H9 (cell line): ENCODE measurements around the gene LAIR1. TPM values are rescaled to one million over a fixed set of nuclear protein-coding genes. Genes with fewer than 3 reads are reported as not detected.

Experiments
- DNase-seq: peaks from one replicate; pipeline ENCODE4 v3.0.0-alpha.2; 2017
- H2AFZ ChIP-seq: one replicate; pipeline ENCODE4 v1.6.1; 2013; ENCODE audit warnings: mild to moderate bottlenecking, low read length, control low read depth, moderate library complexity
- H2AK5ac ChIP-seq: 2 replicates; pipeline ENCODE4 v1.6.1; 2013; ENCODE audit warnings: low read length, control low read depth, mixed read lengths; ENCODE audit not compliant: insufficient read length
- H2BK120ac ChIP-seq: one replicate; pipeline ENCODE4 v1.6.1; 2013; ENCODE audit warnings: low read depth, mild to moderate bottlenecking, low read length, control low read depth, inconsistent platforms; ENCODE audit not compliant: poor library complexity, severe bottlenecking
- H2BK12ac ChIP-seq: 2 replicates; pipeline ENCODE4 v1.6.1; 2013; ENCODE audit warnings: low read length, control low read depth, mixed read lengths, low read depth; ENCODE audit not compliant: insufficient read length
- H2BK15ac ChIP-seq: 2 replicates; pipeline ENCODE4 v1.6.1; 2013; ENCODE audit warnings: low read depth, low read length, control low read depth
- H2BK20ac ChIP-seq: one replicate; pipeline ENCODE4 v1.6.1; 2013; ENCODE audit warnings: low read depth, mild to moderate bottlenecking, low read length, control low read depth, inconsistent platforms; ENCODE audit not compliant: poor library complexity, severe bottlenecking
- H2BK5ac ChIP-seq: 2 replicates; pipeline ENCODE4 v1.6.1; 2013; ENCODE audit warnings: low read length, control low read depth, mixed read lengths; ENCODE audit not compliant: insufficient read length
- H3K14ac ChIP-seq: 2 replicates; pipeline ENCODE4 v1.6.1; 2013; ENCODE audit warnings: low read length, control low read depth; ENCODE audit not compliant: insufficient read depth
- H3K18ac ChIP-seq: 2 replicates; pipeline ENCODE4 v1.6.1; 2013; ENCODE audit warnings: low read depth, mild to moderate bottlenecking, mixed read lengths, low read length, control low read depth; ENCODE audit not compliant: insufficient read length
- H3K23ac ChIP-seq: 2 replicates; pipeline ENCODE4 v1.6.1; 2013; ENCODE audit warnings: low read length, control low read depth, mixed read lengths, low read depth; ENCODE audit not compliant: insufficient read length
- H3K23me2 ChIP-seq: 2 replicates; pipeline ENCODE4 v1.6.1; 2013; ENCODE audit warnings: low read depth, mild to moderate bottlenecking, mixed read lengths, low read length, control low read depth; ENCODE audit not compliant: insufficient read length, poor library complexity, severe bottlenecking
- H3K27ac ChIP-seq: 2 replicates; pipeline ENCODE4 v1.5.1; 2013; ENCODE audit warnings: low read length, control low read depth, mixed read lengths, low read depth; ENCODE audit not compliant: insufficient read length
- H3K27me3 ChIP-seq: 2 replicates; pipeline ENCODE4 v1.6.1; 2013; ENCODE audit warnings: low read length, control low read depth, inconsistent platforms; ENCODE audit not compliant: insufficient read depth
- H3K4ac ChIP-seq: 2 replicates; pipeline ENCODE4 v1.6.1; 2013; ENCODE audit warnings: low read depth, mild to moderate bottlenecking, control low read depth, inconsistent platforms, low read length, moderate library complexity
- H3K4me1 ChIP-seq: 2 replicates; pipeline ENCODE4 v1.6.1; 2013; ENCODE audit warnings: low read length, control low read depth, inconsistent platforms; ENCODE audit not compliant: insufficient read depth
- H3K4me2 ChIP-seq: 2 replicates; pipeline ENCODE4 v1.6.1; 2013; ENCODE audit warnings: low read length, control low read depth, mixed read lengths; ENCODE audit not compliant: insufficient read length, insufficient read depth
- H3K56ac ChIP-seq: 2 replicates; pipeline ENCODE4 v1.6.1; 2013; ENCODE audit warnings: low read depth, mild to moderate bottlenecking, mixed read lengths, low read length, control low read depth; ENCODE audit not compliant: insufficient read length
- H3K79me1 ChIP-seq: 2 replicates; pipeline ENCODE4 v1.6.1; 2013; ENCODE audit warnings: low read depth, mild to moderate bottlenecking, moderate library complexity, low read length, control low read depth, inconsistent platforms; ENCODE audit not compliant: insufficient read depth, poor library complexity, severe bottlenecking
- H3K79me2 ChIP-seq: 2 replicates; pipeline ENCODE4 v1.6.1; 2013; ENCODE audit warnings: low read length, control low read depth, inconsistent platforms; ENCODE audit not compliant: insufficient read depth
- H3K9ac ChIP-seq: 2 replicates; pipeline ENCODE4 v1.6.1; 2013; ENCODE audit warnings: low read length, control low read depth, mixed read lengths; ENCODE audit not compliant: insufficient read length; ENCODE audit errors: extremely low read depth
- H3K9me3 ChIP-seq: one replicate; pipeline ENCODE4 v1.6.1; 2013; ENCODE audit warnings: low read depth, low read length, inconsistent platforms; ENCODE audit not compliant: control insufficient read depth
- H3T11ph ChIP-seq: one replicate; pipeline ENCODE4 v1.6.1; 2013; ENCODE audit warnings: mild to moderate bottlenecking, low read length, control low read depth, inconsistent platforms
- H4K20me1 ChIP-seq: one replicate; pipeline ENCODE4 v1.6.1; 2013; ENCODE audit not compliant: control insufficient read depth, insufficient read length, insufficient read depth
- H4K5ac ChIP-seq: 2 replicates; pipeline ENCODE4 v1.6.1; 2013; ENCODE audit warnings: low read depth, mild to moderate bottlenecking, mixed read lengths, low read length, control low read depth; ENCODE audit not compliant: insufficient read length
- H4K8ac ChIP-seq: replicated peaks from 2 replicates; pipeline ENCODE4 v1.6.1; 2013; ENCODE audit warnings: low read length, control low read depth, mixed read lengths, low read depth; ENCODE audit not compliant: insufficient read length
- H4K91ac ChIP-seq: 2 replicates; pipeline ENCODE4 v1.6.1; 2013; ENCODE audit warnings: low read depth, mild to moderate bottlenecking, moderate library complexity, mixed read lengths, low read length, control low read depth; ENCODE audit not compliant: insufficient read length
- H3K27ac Mint-ChIP-seq, 3 experiments: 2 replicates in 2 of 3; 3 replicates in 1 of 3; pipeline ENCODE4 v1.8.0; 2020 to 2021; ENCODE audit warnings: mixed read lengths in 3 of 3, mild to moderate bottlenecking in 1 of 3, moderate library complexity in 1 of 3
- H3K27me3 Mint-ChIP-seq: 2 replicates; pipeline ENCODE4 v1.8.0; 2021; ENCODE audit warnings: low read depth, mild to moderate bottlenecking, moderate library complexity, mixed read lengths
- H3K36me3 Mint-ChIP-seq, 3 experiments: 2 replicates in 2 of 3; 3 replicates in 1 of 3; pipeline ENCODE4 v1.8.0; 2020 to 2021; ENCODE audit warnings: low read depth in 3 of 3, mixed read lengths in 3 of 3; ENCODE audit not compliant: insufficient read depth in 1 of 3
- H3K4me1 Mint-ChIP-seq, 2 experiments: 2 replicates each; pipeline ENCODE4 v1.8.0; 2020; ENCODE audit warnings: mixed read lengths in 2 of 2
- H3K4me3 Mint-ChIP-seq, 2 experiments: 2 replicates in 1 of 2; 3 replicates in 1 of 2; pipeline ENCODE4 v1.8.0; 2020 to 2021; ENCODE audit warnings: mild to moderate bottlenecking in 2 of 2, mixed read lengths in 2 of 2, moderate library complexity in 1 of 2
- H3K9me3 Mint-ChIP-seq, 2 experiments: 2 replicates in 1 of 2; 3 replicates in 1 of 2; pipeline ENCODE4 v1.8.0; 2020; ENCODE audit warnings: mild to moderate bottlenecking in 2 of 2, mixed read lengths in 2 of 2, moderate library complexity in 1 of 2
- CTCF ChIP-seq: fragments of 200-600 bp; sonication (generic); conservative IDR thresholded peaks from 3 replicates; pipeline ENCODE4 v1.8.0; 2021; ENCODE audit warnings: antibody characterized with exemption, mild to moderate bottlenecking
- WGBS: extraction: QIAGEN DNeasy Blood & Tissue Kit; methylation state at CpG from one replicate; pipeline ENCODE4 v1.1.7; 2013; ENCODE audit warnings: missing lambda C conversion rate, low lambda C conversion rate, mixed read lengths; ENCODE audit not compliant: insufficient read length; ENCODE audit errors: extremely low coverage; 5-methylcytosine and 5-hydroxymethylcytosine counted together
- total RNA-seq: library from RNA; stranded (reverse); gene quantifications from 2 replicates; pipeline ENCODE4 v1.2.1, GENCODE V29; 2021

Gene LAIR1
- total RNA-seq, 1 experiment from 2014 or later, result not detected

GRCh38 chr19:54389553-54389952, 24.8 kb upstream of the LAIR1 start:
- Histone ChIP-seq H4K20me1 (no peaks in the 10 kb centered on the region), H2BK120ac (no peak overlapping the region), H3K4ac (no peak overlapping the region), H3K14ac (no peak overlapping the region), H2BK15ac (no peak overlapping the region), H4K8ac (no peak overlapping the region), H3T11ph (no peak overlapping the region), H2AFZ (no peak overlapping the region), H3K23ac (no peak overlapping the region), H3K79me1 (no peaks in the 10 kb centered on the region), H3K18ac (no peak overlapping the region), H3K9me3 (no peaks in the 10 kb centered on the region), H2BK5ac (no peak overlapping the region), H3K27me3 (peaks cover 2% of the 10 kb centered on the region; the same call in 1 of the 2 replicates), H3K23me2 (no peaks in the 10 kb centered on the region), H3K79me2 (no peaks in the 10 kb centered on the region), H3K4me2 (no peak overlapping the region), H2BK20ac (no peak overlapping the region), H3K56ac (no peak overlapping the region), H4K5ac (no peak overlapping the region), H3K4me1 (no peaks in the 10 kb centered on the region), H3K9ac (no peak overlapping the region), H2BK12ac (no peak overlapping the region), H4K91ac (no peak overlapping the region), H2AK5ac (no peak overlapping the region), H3K27ac (no peak overlapping the region)
- Mint-ChIP-seq H3K9me3 (peaks cover 2 to 33% of the 10 kb centered on the region in 2 experiments; a peak in 2 of 5 replicates), H3K36me3 (no peaks in the 10 kb centered on the region), H3K27ac (no peak overlapping the region), H3K4me1 (peaks cover 16 to 20% of the 10 kb centered on the region in 2 experiments), H3K27me3 (peaks cover 63% of the 10 kb centered on the region), H3K4me3 (no peak overlapping the region)
- WGBS, result no CpG with 5 or more reads among the region's 4 CpGs
- TF ChIP-seq CTCF, result no peak
- no peak for DNase-seq
